NT2/D1 (cell line): ENCODE measurements around the gene CRYBB3.

Experiments used
- YY1 ChIP-seq: IDR thresholded peaks from 2 replicates; pipeline ENCODE4 v1.6.1; 2011; ENCODE audit not compliant: insufficient read length, insufficient read depth
- ZNF274 ChIP-seq: IDR thresholded peaks from 2 replicates; pipeline ENCODE4 v1.6.1; 2011; ENCODE audit warnings: mild to moderate bottlenecking, low read depth, low read length

DNA sequence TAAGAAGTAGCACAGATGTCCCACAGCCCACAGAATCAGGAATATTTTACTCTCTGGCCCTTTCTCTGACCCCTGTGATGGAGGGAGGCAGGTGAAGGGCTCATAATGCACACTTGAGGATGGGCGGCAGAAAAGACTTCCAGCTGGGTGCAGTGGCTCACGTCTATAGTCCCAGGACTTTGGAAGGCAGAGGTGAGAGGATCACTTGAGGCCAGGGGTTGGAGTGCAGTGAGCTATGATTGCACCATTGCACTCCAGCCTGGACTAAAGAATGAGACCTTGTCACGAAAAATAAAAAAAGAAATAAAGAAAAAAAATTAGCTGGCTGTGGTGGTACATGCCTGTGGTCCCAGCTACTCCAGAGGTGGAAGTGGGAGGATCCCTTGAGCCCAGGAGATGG lies 13.5 kb upstream of the CRYBB3 start:
- TF ChIP-seq YY1 (no peak), ZNF274 (no peak)
